Measurements from ENCODE around the gene TPP2.

The TPP2 gene

DNA sequence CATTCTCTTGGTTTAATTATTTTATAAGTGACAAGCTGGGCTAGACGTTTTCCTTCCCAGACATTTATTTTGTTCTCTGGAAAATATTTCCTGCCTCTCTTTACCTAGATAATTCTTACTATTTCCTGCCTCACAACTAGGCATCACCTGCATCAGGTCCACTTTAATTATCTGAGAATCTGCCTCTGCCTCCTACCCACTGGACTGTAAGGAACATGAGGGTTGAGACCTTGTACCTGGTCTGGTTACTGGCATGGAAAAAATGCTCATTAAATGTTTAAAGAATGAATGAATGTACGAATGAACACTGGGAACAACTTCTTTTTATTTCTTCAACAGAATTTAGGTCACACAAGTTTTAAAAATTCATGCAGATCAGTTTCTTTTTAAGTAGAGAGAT lies 111.4 kb downstream of the TPP2 start:
- no peak for DNase-seq (ENCODE audit: low read depth)
- TF ChIP-seq, protein P1, sequence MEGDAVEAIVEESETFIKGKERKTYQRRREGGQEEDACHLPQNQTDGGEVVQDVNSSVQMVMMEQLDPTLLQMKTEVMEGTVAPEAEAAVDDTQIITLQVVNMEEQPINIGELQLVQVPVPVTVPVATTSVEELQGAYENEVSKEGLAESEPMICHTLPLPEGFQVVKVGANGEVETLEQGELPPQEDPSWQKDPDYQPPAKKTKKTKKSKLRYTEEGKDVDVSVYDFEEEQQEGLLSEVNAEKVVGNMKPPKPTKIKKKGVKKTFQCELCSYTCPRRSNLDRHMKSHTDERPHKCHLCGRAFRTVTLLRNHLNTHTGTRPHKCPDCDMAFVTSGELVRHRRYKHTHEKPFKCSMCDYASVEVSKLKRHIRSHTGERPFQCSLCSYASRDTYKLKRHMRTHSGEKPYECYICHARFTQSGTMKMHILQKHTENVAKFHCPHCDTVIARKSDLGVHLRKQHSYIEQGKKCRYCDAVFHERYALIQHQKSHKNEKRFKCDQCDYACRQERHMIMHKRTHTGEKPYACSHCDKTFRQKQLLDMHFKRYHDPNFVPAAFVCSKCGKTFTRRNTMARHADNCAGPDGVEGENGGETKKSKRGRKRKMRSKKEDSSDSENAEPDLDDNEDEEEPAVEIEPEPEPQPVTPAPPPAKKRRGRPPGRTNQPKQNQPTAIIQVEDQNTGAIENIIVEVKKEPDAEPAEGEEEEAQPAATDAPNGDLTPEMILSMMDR (conservative IDR thresholded peaks at IDR 0.05; ENCODE audit: low read depth, low read length) = no peak
- no peak overlapping the region for H3K4me3 ChIP-seq (ENCODE audit: low read depth, low read length)

DNA sequence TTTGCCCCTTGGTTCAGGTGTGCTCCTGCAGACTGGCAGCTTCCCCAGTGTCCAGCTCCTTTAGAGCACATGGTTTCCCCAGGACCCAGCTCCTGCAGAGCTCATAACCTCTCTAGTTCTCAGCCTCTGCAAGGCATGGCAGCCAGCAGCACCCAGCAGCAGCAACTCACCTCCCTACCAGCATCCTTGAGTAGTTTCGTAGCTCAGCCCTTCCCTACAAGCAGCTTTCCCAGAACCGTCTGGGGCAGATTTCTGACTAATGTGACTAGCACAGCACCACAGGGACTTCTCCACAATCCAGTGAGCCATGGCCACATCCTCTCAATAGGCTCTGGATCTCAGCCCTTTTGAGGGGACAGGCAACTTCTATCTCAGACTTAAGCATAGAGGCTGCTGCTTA lies 112.2 kb downstream of the TPP2 start:
- TF ChIP-seq, protein P1 (conservative IDR thresholded peaks at IDR 0.05; ENCODE audit: low read depth, low read length) = no peak
- H3K4me3 ChIP-seq (ENCODE audit: low read depth, low read length) = no peak overlapping the region
- DNase-seq (ENCODE audit: low read depth) = no peak

DNA sequence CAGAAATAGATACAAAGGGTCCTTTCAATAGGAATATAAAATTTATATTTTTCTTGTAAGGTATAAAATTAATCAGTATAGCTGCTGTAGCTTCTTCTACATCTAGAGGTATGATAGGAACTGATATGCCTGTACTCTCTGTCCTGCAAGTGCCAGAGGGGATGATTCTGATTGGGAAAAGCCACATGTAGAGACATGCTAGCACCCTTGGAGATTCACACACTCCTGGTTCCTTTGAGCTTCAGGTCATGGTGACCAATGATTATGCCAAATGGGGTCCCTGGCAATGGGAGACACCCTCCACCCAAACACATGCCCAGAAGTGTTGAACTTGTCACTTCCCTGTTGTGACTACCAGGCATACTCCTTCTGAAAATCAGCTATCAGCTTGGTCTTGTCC lies 112.8 kb downstream of the TPP2 start:
- no peak overlapping the region for H3K4me3 ChIP-seq (ENCODE audit: low read depth, low read length)
- TF ChIP-seq, protein P1 (conservative IDR thresholded peaks at IDR 0.05; ENCODE audit: low read depth, low read length) = no peak
- DNase-seq (ENCODE audit: low read depth) = no peak

DNA sequence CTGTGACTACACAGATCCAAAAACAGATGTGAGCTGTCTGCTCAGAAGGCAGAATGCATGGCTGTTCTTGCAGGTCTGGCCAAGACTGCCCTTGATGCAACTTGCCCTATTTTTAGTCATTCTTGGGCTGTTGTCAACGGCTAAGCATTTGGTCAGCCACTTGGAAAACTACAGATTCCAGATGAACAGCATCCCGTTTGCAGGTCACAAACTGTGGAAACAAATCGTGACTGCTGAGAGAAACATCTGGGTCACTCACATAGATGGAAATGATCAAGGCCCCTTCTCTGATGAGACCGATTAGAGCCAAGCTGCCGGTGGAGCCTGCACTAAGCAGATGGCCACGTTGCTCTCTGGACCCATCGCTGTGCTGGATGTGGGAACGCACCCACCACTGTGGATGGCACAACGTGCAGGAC lies 113.5 kb downstream of the TPP2 start:
- TF ChIP-seq, protein P1 (conservative IDR thresholded peaks at IDR 0.05; ENCODE audit: low read depth, low read length) = no peak
- no peak for DNase-seq (ENCODE audit: low read depth)
- H3K4me3 ChIP-seq (ENCODE audit: low read depth, low read length) = no peak overlapping the region

DNA sequence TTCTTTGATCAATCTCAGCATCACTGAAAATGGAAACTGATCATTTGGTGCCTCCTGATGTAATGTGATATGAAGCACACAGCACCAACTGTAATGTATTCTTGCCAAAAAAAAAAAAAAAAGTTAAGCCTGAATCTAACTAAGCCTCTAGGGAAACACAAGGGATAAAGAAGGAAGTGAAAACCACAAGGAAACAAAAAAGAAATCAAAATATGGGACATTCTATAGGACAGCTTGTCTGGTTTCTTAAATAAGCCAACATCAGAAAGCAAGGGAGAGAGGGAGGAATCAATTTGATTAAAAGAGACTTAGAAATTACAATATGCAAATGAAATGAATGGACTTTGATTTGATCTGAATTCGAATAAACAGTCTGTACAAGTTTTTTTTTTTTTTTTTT lies 118.7 kb downstream of the TPP2 start:
- no peak overlapping the region for H3K4me3 ChIP-seq (ENCODE audit: low read depth, low read length)
- no peak for DNase-seq (ENCODE audit: low read depth)
- TF ChIP-seq, protein P1 (conservative IDR thresholded peaks at IDR 0.05; ENCODE audit: low read depth, low read length) = no peak

DNA sequence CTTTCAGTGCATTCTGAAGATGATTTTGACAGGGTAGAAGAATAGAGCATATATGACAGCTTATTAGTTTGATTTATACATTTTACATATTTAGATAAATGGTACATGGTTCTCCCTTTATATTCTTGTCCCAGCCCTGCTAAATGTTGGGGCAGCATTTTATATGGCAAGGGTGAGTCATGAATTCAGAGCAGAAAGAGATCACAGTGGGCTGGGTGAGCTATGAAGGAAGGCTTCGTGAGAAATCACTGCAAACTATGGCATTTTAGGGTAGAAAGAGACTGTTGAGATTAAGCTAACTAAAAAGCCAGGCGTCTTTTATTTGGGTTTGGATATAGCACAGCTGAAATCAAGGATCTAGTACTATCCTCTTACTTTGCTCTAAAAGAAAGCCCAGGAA lies 122.0 kb downstream of the TPP2 start:
- H3K4me3 ChIP-seq (ENCODE audit: low read depth, low read length) = no peak overlapping the region
- DNase-seq (ENCODE audit: low read depth) = no peak
- TF ChIP-seq, protein P1 (conservative IDR thresholded peaks at IDR 0.05; ENCODE audit: low read depth, low read length) = no peak

DNA sequence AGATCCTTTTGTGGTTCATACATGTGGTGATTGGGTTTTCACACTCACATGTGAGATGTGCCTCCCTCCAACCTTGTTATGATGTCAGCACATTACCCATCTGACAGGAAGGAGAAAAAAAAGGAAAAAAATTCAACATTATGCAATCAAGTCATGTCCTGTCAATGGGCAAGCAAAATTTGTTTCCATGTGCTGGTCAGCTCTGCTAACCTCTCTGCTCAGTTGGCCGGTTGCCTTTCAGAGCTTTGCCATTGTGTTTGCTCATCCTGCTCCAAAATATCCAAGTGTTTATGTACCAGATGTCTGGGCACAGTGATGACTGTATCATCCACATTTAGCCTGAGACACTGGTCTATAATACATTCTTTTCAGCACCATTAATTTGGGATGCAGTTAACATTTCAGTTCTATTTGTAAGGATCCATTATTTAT lies 125.0 kb downstream of the TPP2 start:
- peak; percentile 60 for DNase-seq (ENCODE audit: low read depth)
- H3K4me3 ChIP-seq (ENCODE audit: low read depth, low read length) = no peak overlapping the region
- TF ChIP-seq, protein P1 (conservative IDR thresholded peaks at IDR 0.05; ENCODE audit: low read depth, low read length) = no peak

All from choroid plexus epithelial cell (primary cell).